Suprapubic skin (tissue), 3 donors: Measurements from ENCODE around the gene NEDD9.

Experiments
- EP300 ChIP-seq: sonication (generic); formaldehyde crosslinking; IDR thresholded peaks from one replicate; pipeline ENCODE4 v1.6.1; 2017; ENCODE audit warnings: antibody characterized with exemption
- TF ChIP-seq, protein P1 (sequence below), 2 donors: fragments of 200-600 bp in 1 of 2; fragments of 450-650 bp in 1 of 2; sonication (generic) in 1 of 2; IDR thresholded peaks; one replicate each; pipeline ENCODE4 v1.5.1; 2016 to 2019; ENCODE audit warnings: antibody characterized with exemption in 2 of 2, mild to moderate bottlenecking in 1 of 2, moderate library complexity in 1 of 2

DNA sequence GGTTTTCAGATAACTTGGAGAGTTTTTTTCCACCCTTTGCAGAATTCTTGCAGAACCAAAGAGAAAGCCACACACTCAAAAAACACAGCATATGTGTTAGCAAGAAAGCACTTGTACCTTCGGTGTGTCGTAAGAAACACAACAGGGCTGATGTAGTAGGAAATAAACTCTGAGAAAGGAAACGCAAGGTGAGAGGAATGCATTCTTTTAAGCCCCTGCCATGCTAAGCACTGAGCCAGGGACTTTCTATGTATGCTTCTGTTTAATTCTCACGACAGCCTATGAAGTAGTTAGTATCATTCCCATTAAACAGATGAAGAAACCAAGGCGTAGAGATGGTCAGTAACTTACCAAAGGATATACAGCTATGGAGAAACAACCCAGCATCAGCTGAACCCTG is 23.1 kb downstream of the NEDD9 start:
- TF ChIP-seq, protein P1, sequence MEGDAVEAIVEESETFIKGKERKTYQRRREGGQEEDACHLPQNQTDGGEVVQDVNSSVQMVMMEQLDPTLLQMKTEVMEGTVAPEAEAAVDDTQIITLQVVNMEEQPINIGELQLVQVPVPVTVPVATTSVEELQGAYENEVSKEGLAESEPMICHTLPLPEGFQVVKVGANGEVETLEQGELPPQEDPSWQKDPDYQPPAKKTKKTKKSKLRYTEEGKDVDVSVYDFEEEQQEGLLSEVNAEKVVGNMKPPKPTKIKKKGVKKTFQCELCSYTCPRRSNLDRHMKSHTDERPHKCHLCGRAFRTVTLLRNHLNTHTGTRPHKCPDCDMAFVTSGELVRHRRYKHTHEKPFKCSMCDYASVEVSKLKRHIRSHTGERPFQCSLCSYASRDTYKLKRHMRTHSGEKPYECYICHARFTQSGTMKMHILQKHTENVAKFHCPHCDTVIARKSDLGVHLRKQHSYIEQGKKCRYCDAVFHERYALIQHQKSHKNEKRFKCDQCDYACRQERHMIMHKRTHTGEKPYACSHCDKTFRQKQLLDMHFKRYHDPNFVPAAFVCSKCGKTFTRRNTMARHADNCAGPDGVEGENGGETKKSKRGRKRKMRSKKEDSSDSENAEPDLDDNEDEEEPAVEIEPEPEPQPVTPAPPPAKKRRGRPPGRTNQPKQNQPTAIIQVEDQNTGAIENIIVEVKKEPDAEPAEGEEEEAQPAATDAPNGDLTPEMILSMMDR (IDR thresholded peaks at IDR 0.05) = no peak
- no peak for TF ChIP-seq EP300
